GM18861 (cell line): ENCODE measurements around the gene OSBPL5.
"Not testable (repeated sequence)": the region's sequence is repeated elsewhere in the genome, so short reads cannot be mapped to it uniquely, and the experiment has no call there.

Source experiments
- ATAC-seq: cut with Tn5 transposase; IDR thresholded peaks from one replicate; pipeline ENCODE4 v1.9.1; 2021; ENCODE audit not compliant: unreplicated experiment

OSBPL5 gene

DNA sequence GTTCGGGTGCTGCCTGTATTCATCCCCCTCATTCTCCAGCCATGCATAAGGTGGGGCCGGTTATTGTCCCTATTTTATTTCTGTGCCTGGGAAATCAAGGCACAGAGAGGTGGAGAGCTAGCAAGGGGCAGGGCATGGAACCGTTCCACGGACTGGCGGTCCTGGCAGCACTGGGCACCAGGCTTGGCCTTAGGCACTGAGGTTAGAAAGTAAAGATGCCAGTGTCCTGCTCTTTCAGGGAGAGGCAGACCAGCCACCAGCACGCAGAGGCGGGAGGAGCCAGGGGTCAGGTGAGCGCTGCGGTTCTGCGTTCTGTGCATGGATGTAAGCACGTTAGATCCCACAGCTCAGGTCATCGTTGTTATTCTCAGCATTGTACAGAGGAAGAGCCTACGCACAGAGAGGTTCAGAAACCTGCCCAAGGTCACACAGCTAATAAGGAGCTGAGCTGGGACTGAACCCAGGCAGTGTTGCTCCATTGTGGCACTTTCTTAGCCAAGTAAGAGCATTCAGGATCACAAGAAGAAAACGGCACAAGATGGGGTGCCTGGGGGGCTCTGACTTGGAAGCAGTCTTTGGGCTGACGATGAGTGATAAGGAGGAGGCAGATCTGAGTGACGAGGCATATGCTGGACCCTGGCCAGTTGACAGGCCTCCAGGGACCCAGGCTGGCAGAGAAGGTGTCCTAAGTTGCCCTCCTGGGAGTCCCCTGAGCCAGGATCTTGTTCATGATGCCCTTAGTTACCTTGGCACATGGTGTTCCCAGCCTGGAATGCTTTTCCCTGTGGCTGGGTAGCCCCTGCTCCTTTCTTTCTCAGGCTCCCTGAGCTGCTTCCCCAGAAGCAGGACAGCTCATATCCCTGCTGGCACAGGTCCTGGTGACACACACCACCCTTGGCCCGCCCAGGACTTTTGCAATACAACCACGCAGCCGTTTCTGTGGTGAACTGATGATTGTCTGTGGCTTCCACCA is 41.1 kb downstream of the OSBPL5 start:
- no peak for ATAC-seq

DNA sequence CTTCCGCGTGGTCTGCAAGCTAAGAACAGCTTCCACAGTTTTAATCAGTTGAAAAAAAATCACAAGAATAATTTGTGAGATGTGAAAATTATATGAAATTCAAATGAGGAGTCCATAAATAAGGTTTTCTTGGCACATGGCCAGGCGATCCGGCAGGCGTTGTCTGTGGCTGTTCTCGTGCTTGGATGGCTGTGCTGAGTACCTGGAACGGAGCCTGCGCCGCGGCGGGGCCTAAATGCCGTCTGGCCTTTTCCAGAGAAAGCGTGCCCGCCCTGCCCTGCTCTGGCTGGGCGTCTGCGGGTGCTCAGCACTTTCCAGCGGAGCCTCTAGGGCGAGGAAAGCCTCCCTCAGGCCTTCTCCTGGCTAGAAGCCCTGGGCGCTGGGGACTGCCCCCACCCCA is 41.8 kb downstream of the OSBPL5 start:
- ATAC-seq, result no peak

GRCh38 chr11:3122775-3123201 is 42.3 kb downstream of the OSBPL5 start:
- no peak for ATAC-seq

DNA sequence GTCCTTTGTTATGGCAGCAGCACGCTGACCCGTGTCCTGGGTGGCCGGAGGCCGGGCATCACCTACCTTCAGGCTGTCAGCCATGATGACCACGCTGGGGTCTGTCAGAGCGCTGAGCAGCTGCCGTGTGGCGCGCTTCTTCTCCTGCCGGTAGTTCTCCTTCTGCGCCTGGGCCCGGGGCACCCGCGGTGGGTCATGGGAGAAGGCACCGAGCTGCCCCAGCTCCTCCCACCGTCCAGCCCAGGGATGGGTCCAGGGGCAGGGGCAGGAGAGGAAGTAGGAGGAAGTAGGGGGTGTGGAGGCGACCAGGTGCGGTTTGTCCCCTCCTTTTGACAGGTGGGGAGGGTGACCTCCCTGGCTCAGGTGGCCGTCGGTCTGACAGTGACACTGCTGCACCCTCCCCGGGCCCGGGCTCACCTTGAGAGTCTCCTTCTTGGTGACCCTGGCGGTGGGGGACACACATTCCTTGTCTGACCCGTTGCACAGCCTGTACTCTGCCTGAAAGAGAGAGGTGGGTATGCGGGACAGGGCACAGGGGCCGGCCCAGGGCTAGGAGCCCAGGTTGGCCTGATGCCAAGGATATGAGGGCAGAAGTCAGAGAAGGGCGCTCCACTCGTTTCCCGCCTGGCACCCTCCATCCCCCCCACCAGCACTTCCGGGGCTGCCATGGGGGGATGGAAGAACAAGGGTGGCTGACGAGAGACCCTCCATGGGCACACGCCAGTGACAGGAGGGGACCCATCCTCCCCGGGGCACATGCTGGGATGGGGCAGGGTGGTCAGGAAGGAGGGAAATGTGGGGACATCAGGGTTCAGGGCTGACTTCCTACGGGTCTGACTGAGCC is 43.0 kb downstream of the OSBPL5 start:
- no peak for ATAC-seq

DNA sequence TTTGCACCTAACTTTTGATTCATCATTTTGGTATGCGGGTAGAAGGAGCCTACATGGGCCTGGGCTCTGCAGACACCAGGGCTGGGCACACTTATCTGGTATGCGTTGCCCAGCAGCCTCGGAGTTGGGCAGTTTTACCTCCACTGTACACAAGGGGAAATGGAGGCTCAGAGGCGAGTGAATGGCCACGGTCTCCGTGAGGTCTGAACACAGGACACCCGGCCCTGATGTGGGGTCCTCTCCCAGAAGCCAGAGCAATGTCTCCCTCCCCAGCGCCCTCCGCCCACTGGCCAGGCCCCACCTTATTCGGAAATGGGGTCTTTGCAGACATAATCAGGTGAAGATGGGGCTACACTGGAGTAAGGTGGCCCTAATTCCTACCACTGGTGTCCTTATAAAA is 43.7 kb downstream of the OSBPL5 start:
- no peak for ATAC-seq

GRCh38 chr11:3120071-3120792 is 44.9 kb downstream of the OSBPL5 start:
- ATAC-seq, result no peak

GRCh38 chr11:3119141-3119821 is 45.8 kb downstream of the OSBPL5 start:
- no peak for ATAC-seq

DNA sequence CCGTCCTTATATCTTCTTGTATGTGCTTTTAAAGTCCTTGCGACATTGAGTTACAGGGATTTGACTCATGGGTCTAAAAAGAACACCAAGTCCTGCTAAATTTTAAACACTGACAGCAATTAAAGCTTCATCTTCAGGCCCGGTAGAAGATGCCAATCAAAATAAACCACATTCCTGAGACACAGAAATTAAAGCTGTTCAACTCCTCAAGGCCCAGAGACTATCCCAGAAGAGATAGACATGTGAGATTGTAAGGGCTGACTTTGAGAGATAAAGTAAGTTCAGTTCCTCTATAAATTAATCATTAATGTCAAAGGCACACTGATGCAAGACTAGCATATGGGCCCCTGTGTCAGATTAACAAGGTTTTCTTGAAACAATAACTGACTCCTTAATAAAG is 49.8 kb downstream of the OSBPL5 start:
- no peak for ATAC-seq

GRCh38 chr11:3113661-3114060 is 51.4 kb downstream of the OSBPL5 start:
- not testable (repeated sequence) for ATAC-seq

DNA sequence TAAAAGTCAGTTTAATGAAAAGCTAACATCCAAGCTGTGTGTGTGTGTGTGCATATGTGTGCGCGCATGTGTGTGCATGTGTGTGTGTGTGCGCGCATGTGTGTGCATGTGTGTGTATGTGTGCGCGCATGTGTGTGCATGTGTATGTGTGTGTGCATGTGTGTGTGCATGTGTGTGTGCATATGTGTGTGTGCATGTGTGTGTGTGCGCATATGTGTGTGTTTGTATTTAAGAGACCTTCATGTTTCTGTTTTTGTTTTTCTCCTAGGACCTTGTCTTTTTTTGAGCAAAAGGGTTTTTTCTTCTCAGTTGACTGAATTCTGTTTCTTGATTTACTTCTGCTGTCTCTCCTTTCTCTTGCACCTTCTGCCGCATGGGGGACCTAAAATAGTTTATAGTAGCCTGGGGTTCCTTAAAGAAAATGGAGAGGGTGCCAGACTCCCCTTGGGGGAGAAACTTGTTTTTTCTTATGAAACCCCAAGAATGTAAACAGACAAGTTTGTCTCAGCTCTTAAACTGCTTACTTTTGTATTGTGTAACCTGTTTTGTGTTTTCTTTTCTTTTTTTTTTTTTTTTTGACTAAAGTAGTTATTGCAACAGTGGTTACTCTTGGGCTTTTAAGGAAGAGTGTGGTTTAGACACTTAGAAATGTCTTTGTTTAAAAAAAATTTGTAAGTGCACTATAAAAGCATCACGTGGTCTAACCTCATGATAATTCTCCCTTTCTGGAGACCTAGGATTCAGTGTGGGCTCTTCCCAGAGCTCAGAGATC is 53.0 kb downstream of the OSBPL5 start:
- no peak for ATAC-seq

- ATAC-seq, result no peak
Measured at GRCh38 chr11:3111466-3111865, 53.6 kb downstream of the OSBPL5 start.

- ATAC-seq, result no peak
Measured at GRCh38 chr11:3109921-3110706, 55.0 kb downstream of the OSBPL5 start.

DNA sequence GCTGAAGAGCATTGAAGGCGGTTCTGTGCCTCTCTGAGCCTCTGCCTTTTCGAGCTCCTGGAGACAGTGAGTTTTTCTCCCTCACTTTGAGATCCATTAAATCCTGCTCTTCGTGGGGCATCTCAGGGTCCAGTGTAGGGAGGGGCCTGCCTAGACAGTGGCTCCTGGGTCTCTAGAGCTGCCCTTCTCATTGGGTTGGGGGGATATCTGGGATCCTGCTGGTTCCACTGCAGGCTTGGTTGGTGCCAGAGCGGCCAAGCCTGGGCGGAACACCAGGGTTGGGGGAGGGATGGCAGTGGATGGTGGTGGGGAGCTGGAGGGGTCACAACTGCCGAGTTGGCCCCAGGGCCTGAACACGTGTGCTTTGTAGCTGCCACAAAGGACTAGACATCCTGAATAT is 55.7 kb downstream of the OSBPL5 start:
- no peak for ATAC-seq

GRCh38 chr11:3108183-3108721 is 56.9 kb downstream of the OSBPL5 start:
- no peak for ATAC-seq

GRCh38 chr11:3107608-3108182 is 57.4 kb downstream of the OSBPL5 start:
- no peak for ATAC-seq

DNA sequence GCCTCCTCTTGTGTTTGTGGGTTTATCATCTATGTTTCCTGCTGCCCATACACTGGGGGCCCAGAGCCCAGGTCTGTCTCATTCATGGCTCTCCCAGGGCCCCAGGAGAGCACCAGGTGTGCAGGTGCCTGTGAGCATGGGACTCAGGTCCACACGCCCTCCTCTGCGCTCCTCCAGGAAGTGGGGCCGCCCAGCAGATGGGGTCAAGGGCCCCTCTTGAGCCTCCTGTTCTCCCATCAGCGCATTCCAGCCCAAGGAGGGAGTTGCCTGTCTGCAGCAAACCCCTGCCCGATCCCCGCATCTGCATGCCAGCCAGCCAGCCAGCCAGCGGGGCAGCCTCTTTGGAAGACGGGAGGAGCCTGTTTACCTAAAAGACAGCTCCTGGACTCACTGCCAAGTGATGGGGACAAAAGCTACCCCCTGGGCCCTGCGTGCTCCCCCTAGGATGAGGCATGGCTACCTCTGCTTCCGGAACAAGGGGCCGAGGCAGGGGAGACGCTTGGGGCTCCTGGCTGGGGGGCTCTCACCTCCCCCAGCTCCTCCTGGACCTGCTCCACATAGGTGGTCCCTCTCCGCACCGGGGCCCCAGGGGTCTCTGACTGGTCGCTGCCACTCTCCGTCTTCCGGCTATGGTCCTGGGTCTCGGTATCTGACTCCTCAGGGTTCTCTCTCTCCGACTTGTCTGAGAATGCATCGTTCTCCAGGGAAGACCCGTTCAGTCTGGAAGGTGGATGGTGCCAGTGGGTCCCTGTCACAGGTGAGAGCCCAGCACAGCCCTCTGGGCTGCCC is 58.2 kb downstream of the OSBPL5 start:
- ATAC-seq, result no peak
